Transverse colon (tissue), 3 donors: ENCODE measurements around the gene SLC25A1.
"Not testable (repeated sequence)": the region's sequence is repeated elsewhere in the genome, so short reads cannot be mapped to it uniquely, and the experiment has no call there.

Experiments
- CTCF ChIP-seq, 5 experiments: fragments of 200-600 bp in 3 of 5; fragments of 450-650 bp in 2 of 5; sonication (generic) in 3 of 5; IDR thresholded peaks; 1 replicate in 2 of 5; 2 replicates in 3 of 5; pipeline ENCODE4 v1.5.1; 2016 to 2017; ENCODE audit warnings: antibody characterized with exemption in 5 of 5, inconsistent platforms in 3 of 5, mild to moderate bottlenecking in 2 of 5, moderate library complexity in 1 of 5
- EP300 ChIP-seq: sonication (generic); formaldehyde crosslinking; IDR thresholded peaks from one replicate; pipeline ENCODE4 v1.6.1; 2017; ENCODE audit warnings: antibody characterized with exemption, low read depth
- POLR2A ChIP-seq: fragments of 450-650 bp; IDR thresholded peaks from one replicate; pipeline ENCODE4 v1.6.1; 2016; ENCODE audit warnings: antibody characterized with exemption, mild to moderate bottlenecking, moderate library complexity

- not testable (repeated sequence) for TF ChIP-seq CTCF (IDR thresholded peaks at IDR 0.05); POLR2A; EP300
Observed at GRCh38 chr22:19202799-19203186, 24.3 kb upstream of the SLC25A1 start.
